Stimulated activated CD8-positive, alpha-beta memory T cell treated with anti-CD3 and anti-CD28 coated beads, Interleukin-7, amount 100 ng/mL, for 4 hours (primary cell): ENCODE results near the gene RAD17.
"Not testable (repeated sequence)": the region's sequence is repeated elsewhere in the genome, so short reads cannot be mapped to it uniquely, and the experiment has no call there.

Experiments used
- DNase-seq, 2 donors: peaks; one replicate each; pipeline ENCODE4 v3.0.0-alpha.2; 2020; ENCODE audit warnings: low read depth in 2 of 2

RAD17 gene, protein sequence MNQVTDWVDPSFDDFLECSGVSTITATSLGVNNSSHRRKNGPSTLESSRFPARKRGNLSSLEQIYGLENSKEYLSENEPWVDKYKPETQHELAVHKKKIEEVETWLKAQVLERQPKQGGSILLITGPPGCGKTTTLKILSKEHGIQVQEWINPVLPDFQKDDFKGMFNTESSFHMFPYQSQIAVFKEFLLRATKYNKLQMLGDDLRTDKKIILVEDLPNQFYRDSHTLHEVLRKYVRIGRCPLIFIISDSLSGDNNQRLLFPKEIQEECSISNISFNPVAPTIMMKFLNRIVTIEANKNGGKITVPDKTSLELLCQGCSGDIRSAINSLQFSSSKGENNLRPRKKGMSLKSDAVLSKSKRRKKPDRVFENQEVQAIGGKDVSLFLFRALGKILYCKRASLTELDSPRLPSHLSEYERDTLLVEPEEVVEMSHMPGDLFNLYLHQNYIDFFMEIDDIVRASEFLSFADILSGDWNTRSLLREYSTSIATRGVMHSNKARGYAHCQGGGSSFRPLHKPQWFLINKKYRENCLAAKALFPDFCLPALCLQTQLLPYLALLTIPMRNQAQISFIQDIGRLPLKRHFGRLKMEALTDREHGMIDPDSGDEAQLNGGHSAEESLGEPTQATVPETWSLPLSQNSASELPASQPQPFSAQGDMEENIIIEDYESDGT

DNA sequence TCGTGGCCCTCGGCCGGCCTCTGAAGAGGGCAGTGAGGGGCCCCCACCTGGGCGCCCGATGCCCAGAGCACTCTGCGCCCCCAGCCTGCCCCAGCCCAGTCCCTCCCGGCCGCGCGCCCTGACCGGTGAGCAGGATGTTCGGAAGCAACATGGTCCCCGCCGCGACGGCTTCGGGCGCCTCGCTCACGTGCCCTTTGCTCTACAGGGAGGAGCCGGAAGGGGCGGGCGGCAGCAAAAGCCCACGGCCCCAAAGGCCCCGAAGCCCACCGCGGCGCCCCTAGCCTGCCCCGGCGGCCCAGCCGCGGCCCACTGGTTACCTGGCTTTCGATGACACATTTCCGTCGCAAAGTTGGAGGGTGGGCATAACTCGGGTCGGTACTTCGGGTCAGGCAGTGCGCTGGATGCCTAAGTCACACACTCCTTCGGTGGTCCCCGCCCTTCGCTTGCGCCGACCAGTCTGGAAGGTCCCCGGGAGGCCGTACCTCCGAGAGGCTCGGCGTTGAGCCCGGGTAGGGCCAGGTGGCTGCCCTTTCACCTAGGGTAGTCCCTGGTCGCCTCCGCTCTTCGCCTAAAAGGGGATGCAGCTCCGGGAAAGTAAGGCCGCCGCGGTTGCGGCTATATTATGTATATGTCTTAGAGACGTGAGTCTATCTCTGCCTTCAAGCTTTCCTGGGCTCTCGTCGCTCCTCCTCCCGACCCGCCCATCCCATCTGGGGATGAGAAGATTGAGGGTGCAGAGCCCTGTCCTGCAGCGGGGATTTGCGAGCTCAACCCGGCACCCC lies at the start of gene RAD17, which contains the start of the genes AK6 and TAF9:
TSS of gene RAD17 (plus strand) at position 479 of the 782 bp plus-strand sequence. CDS start 2,391 bp downstream, outside the sequence.
TSS of gene AK6 (minus strand) at position 181 of the 782 bp plus-strand sequence. CDS start at position 151, 30 bp downstream.
TSS of gene TAF9 (minus strand) at position 181 of the 782 bp plus-strand sequence. CDS start 3,783 bp downstream, outside the sequence.
- DNase-seq, result peak; percentile 85 to 86

DNA sequence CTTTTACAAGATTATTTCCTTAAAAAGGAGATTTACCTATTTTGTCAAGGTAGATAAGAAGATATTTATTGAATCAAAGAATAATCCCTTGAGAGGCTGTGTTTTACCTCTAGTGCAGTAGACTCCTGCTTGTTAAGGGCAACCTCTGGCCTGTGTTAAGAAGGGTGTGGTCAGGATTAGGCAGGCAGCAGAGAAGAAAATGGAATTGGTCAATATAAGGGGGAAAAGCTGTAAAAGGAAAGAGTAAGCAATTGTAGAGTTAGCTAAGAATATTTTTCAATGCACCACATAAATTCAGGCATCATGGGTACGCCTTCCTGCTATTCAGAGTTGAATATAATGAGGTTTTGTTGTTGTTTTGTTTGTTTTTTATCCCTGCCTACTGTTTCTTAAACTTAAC lies 43.3 kb upstream of the RAD17 start:
- DNase-seq, result no peak

DNA sequence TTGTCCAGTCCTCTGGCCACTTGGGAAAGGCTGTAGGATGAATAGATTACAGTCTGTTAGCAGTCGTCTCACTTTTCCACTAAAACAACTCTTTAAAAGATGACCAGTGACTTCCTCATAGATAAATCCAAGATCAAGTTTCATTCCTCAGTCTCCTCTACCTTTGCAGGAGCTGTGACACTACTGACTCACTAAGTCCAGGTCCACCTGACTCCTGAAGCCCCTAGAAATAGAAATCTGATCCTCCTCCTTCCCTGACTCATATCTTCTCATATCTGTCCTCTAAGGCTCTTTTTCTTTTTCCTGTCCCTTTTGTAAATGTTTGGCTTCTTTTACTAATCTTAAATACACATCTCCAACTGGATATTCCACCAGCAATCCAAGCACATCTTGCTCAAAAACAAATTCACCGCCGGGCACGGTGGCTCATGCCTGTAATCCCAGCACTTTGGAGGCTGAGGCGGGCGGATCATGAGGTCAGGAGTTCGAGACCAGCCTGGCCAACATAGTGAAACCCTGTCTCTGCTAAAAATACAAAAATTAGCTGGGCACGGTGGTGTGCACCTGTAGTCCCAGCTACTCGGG lies 39.6 kb upstream of the RAD17 start:
- no peak for DNase-seq

DNA sequence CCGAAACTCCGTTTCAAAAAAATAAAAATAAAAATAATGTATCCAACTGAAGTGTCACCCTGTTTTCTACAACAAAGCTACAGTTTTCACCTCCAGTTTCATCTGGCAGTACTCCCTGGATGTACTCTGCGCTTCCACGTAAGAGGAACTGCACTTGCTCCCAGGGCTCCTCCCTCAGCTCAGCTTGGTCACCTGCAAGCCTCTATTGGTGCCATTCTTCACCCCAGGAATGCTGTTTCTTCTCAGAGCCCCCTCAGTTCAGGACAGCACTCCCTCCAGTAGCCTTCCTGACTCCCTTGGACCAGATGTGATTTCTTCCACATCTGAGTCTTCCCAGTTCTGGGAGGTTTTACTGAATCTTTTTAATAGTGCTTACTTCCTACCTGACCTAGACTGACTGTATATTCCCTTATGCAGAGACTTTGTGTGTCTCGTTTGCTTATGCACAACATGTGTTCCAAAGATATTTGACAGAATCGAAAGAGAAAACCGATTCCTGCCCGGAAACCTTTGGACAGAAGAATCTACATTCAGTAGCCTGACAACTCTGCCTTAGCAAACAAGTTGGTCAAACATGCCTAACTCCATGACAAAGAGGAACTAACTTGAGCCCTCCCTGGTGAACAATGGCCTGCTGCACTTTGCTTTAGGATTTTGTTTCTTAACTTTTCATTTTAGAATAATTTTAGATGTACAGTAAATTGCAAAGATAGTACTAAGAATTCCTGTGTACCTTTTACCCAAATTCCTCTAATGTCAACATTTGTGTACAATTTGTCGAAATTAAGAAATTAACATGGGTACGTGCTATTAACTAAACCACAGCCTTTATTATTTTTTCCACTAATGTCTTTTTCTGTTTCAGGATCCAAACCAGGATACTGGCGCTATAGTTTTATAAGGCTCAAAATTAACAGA lies 37.8 kb upstream of the RAD17 start:
- DNase-seq, result no peak

DNA sequence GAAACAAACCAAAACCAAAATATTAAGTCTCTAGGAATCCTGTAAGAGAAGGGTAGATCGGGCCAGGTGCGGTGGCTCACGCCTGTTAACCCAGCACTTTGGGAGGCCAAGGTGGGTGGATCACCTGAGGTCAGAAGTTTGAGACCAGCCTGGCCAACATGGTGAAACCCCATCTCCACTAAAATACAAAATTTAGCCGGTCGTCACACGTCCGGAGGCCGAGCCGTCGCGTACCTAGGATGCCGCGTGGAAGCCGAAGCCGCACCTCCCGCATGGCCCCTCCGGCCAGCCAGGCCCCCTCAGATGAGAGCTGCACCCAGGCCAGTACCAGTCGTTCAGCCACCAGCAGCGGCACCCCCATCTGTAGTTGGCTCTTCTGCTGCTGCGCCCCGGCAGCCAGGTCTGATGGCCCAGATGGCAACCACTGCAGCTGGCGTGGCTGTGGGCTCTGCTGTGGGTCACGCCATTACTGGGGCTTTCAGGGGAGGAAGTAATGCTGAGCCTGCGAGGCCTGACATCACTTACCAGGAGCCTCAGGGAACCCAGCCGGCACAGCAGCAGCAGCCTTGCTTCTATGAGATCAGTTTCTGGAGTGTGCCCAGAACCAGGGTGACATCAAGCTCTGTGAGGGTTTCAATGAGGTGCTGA lies 35.8 kb upstream of the RAD17 start:
- DNase-seq, result not testable (repeated sequence)

DNA sequence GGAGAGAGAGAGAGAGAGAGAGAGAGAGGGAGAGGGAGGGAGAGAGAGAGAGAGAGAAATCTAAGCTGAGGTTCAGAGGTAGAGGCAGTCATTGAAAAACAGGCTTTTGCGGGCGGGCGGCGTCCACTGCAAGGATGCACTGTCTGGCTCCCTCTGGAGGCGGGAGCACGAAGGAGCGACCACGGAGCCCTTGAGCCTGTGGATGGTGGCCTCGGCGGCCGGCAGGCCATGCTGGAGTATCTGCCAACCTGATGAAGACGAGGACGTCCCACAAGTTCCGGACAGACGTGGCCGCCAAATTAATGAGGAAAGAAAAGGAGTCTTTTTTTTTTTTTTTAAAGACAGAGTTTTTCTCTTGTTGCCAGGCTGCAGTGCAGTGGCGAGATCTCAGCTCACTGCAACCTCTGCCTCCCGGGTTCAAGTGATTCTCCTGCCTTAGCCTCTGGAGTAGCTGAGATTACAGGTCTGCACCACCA lies 34.8 kb upstream of the RAD17 start:
- peak; percentile 42 to 61 for DNase-seq

DNA sequence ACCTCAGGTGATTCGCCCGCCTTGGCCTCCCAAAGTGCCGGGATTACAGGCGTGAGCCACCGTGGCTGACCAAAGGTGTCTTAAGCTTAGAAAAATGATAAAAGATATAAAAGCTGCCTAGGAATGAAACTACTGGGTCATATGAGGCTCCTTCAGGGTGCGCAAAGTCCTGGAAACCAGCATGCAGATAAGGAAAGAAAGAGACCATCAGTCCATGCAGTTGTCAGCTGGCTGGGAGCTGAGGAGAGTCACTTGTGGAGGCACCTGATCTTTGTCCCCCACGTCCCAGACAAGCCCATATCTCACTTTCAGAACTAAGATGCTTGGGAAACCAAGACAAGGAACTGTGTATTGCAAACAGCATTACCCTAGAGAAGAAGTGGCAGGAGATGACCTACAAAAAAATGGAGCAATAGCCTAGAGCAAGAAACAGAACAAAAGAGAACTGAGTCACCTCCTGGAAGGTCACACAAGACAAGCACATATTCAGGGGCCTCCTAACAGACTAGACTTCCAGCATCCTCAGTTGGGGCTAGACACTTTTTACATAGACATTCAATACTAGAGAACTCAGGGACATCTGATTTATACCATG lies 34.2 kb upstream of the RAD17 start:
- no peak for DNase-seq

DNA sequence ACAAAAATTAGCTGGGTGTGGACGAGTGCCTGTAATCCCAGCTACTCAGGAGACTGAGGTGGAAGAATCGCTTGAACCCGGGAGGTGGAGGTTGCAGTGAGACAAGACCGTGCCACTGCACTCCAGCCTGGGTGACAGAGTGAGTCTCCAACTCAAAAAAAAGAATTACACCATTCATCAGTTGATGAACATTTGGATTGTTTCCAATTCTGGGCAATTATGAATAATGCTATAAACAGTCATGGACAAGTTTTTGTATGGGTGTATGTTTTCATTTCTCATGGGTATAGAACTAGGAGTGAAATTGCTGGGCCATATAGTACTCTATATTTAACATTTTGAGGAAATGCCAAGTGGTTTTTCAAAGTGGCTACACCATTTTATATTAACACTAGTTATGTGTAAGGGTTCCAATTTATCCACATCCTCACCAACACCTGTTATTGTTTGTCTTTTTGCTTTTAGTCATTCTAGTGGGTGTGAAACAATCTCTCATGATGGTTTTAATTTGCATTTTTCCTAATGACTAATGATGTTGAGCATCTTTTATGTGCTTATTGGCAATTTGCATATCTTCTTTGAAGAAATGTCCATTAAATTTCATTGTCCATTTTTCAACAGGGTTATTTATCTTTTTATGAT lies 28.0 kb upstream of the RAD17 start:
- DNase-seq, result no peak

DNA sequence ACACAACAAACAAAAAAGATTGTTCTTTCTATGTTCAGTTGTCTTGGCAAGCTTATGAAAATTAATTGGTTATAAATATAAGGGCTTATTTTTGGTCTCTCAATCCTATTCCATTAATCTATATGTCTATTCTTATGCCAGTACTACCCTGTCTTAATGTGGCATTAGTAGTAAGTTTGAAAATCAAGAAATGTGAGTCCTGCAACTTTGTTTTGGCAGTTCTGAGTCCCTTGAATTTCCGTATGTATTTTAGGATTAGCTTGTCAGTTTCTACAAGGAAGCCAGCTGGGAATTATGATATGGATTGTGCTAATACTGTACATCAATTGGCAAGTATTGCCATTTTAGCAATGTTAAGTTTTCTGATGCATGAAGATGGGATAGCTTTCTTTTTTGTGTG lies 26.5 kb upstream of the RAD17 start:
- no peak for DNase-seq

DNA sequence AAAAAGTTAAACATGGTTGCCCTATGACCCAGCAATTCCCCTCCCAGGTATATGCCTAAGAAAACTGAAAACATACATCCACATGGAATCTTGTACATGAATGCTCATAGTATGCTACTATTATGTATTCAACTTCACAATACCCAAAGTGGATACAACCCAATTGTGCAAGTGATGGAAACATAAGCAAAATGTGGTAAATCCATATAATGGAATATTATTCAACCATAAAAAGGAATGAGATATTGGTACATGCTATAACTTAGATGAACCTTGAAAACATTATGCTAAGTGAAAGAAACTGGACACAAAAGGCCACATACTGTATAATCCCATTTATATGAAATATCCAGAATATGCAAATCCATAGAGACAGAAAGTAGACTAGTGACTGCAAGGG lies 19.0 kb upstream of the RAD17 start:
- no peak for DNase-seq

DNA sequence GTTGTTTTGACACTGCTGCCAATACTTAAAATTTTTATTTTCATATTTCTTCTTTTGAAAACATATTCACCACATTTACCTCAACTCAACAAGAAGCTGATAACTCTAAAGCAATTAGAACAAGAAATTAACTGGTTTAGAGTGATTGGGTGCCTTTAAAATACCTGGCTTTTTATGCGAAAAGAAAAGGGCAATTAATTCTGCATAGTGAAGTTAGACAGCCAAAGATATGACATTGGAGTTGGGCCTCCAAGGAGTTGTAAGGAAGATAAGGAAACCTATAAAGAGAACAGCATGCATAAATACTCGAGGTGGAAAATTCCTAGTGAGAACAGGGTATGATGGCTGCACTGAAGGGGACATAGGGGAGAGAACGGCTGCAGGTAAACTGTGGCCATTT lies 9.9 kb upstream of the RAD17 start:
- no peak for DNase-seq

DNA sequence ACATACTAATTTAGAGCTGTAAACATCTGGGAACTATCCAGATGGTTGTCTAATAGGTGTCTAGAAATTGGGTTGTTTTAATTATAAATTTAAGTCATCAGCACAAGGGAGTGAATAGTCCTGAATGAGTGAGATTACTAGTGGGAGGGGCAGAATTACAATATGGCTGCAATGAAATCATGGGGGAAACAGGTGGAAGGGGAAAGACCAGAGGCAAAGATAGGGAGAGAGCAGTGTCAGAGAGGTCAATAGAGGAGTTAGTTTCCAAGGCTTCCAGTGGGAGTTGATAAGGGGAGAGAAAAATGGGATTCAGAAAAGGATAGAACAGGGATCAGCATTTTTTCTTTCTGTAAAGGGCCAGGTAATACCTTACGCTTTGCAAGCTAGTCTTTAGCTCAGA lies 9.2 kb upstream of the RAD17 start:
- no peak for DNase-seq

DNA sequence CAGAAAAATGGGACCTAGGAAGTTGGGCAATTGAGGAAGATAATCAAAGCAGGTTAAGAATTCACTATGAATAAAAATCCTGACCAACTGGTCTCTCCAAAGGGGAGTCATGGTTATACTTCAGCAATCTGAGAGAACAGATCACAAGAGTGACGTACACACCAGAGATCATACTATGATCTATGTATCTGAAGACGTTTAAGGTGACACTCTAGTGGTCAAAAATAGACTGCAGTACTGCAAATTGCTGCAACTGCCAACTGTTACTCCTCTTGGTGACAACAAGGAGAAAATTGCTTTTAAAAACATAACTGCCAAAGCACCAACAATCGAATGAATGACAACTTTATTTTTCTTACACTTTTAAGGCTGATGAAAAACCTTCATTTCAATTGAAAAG lies 5.2 kb upstream of the RAD17 start:
- no peak for DNase-seq

DNA sequence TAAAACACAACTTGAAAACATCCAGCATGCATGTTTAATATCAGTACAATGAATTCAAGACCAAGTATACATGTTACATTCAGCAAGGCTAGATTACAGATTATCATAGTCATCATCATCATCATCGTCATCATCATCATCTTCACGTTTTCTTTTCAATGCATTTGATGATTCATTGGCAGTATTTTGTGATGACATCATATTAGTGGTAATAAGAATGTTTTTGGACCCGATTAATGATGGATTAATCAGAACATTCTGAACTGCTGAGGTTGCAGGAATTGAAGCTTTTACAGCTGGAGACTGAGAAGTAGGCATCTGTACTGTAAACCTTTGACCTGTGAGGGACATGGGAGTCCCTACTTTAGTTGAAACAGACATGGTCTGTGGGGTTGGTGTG lies 4.8 kb upstream of the RAD17 start:
- DNase-seq, result no peak

DNA sequence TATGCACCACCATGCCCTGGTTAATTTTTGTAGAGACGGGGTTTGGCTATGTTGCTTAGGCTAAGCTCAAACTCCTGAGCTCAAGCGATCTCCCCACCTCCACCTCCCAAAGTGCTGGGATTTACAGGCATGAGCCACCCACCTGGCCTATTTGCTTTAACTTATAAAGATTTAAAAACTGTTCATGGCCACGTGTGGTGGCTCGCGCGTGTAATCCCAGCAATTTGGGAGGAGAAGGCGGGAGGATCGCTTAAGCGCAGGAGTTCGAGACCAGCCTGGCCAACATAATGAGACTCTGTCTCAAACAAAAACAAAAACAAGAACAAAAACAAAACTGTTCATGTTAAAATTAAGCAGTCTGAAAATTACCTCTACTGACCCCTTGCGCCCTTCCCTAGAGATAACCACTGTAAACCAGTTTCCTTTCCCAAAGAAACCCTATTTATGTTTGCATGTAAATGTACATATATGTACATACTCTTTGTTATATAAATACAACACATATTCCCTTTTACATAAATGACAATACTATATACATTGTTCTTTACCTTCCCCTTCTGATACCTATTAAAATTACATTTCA lies 1.8 kb upstream of the RAD17 start:
- no peak for DNase-seq

DNA sequence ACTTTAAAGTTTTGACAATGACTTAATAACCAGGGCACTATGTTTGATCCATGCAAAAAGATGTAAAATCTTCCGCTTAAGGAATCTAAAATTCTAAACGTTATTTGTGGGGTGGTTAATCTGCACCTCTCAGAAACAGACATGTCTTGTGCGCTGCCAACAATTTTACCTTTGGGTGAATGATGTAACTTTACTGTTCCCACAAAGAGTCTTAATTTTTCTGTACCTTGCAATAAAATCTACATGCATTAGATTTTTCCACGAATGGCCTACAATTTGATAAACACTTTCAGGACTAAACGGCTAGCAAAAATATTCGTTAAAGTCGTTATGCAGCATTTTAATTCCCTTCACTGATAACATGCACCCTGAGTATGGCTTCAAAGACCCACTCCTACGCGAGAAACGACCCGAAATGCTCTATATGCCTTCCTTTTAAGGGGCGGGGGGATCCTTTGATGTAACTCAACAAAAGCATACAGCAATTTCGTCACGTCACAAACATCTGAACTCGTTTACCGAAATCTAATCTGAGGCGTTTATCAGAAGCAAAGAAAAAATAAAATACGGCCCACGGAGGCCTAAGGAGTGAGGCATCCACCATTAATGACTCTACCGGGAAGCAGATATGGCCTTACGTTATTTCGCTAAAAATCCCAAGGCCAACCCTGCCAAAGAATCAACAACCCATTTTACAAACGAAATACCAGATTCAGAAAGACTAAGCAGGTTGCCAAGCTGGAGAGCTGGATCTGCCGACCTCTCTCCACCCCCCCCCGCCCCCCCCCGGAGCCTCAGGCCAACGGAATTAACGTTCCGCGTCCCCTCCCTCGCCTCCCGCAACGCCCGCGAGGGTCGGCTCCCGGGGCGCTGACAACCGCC lies 919 bp upstream of the RAD17 start:
- DNase-seq, result peak in 1 of 2 donors; percentile 11

DNA sequence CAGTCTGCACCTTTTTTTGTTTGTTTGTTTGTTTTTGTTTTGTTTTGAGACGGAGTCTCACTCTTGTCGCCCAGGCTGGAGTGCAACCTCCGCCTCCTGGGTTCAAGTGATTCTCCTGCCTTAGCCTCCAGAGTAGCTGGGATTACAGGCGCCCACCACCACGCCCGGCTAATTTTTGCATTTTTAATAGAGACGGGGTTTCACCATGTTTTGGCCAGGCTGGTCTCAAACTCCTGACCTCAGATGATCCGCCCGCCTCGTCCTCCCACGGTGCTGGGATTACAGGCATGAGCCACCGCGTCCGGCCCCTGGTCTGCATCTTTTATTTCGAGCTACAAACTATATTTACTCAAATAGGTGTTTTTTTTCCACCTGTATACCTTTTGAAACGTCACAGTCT lies 717 bp downstream of the RAD17 start:
- DNase-seq, result not testable (repeated sequence)

DNA sequence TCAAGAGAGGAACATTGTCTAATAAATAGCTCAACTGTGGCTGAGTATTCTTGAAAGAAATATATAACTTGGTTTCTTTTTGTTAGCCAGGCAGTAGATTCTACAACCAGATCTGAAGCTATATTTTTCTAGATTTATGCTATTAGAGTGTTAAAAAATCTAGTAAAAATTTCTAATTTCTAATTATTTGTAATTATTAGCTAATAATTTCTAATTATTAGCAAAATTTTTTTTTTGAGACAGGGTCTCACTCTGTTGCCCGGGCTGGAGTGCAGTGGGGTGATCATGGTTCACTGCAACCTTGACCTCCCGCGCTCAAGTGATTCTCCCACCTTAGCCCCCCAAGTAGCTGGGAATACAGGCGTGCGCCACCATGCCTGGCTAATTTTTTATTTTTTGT lies 2.8 kb downstream of the RAD17 start:
- DNase-seq, result no peak
